ENCODE results near the gene DND1.
"Not testable (repeated sequence)": the region's sequence is repeated elsewhere in the genome, so short reads cannot be mapped to it uniquely, and the experiment has no call there.

The DND1 gene

DNA sequence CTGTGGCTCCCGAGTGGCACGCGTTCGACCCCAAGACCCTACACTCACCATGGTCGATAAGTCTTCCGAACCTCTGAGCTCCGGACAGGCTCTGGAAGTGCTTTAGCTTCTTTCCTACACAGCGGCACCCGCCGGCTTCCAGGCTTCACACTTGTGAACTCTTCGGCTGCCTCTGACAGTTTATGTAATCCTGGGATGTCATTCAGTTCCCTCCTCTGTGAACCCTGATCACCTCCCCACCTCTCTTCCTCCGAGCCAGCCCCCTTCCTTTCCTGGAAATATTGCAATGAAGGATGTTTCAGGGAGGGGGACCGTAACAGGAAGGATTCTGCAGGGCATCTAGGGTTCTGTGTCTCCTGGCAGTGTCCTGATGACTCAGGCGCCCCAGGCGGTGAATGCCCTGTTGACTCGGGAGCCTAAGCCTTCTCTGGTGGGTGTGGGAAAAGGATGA lies 40.3 kb downstream of the DND1 start, which contains the start of gene CD14:
Gene CD14, minus strand, starts transcription at position 155 of the 451 bp plus-strand sequence. Its CDS starts 104 bp downstream, at position 51.
- no peak within 1 kb of the TSS for H3K4me3 ChIP-seq (ENCODE audit: low read length)
- DNase-seq (ENCODE audit: low read depth, low spot score), result no peak

GRCh38 chr5:140632366-140633020 lies 40.9 kb downstream of the DND1 start:
- H3K4me3 ChIP-seq (ENCODE audit: low read length), result no peak overlapping the region
- no peak for DNase-seq (ENCODE audit: low read depth, low spot score)

DNA sequence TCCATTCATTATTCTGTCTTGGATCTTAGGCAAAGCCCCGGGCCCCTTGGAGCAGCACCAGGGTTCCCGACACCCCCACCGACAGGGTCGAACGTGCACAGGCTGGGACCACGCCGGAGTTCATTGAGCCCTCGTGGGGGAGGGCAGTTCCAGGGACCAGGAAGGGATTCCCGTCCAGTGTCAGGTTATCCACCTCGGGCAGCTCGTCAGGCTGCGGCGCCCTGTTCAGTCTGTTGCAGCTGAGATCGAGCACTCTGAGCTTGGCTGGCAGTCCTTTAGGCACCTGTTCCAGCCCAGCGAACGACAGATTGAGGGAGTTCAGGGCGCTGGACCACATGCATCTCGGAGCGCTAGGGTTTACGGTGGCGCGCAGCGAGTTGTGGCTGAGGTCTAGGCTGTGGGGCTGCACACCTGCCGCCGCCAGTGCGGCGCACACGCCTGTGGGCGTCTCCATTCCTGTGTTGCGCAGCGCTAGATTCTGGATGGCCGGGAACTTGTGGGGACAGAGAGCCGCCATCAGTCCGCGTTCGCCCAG lies 41.5 kb downstream of the DND1 start:
- H3K4me3 ChIP-seq (ENCODE audit: low read length), result no peak overlapping the region
- DNase-seq (ENCODE audit: low read depth, low spot score), result no peak

GRCh38 chr5:140631036-140631417 lies 42.3 kb downstream of the DND1 start:
- no peak overlapping the region for H3K4me3 ChIP-seq (ENCODE audit: low read length)
- DNase-seq (ENCODE audit: low read depth, low spot score), result no peak

DNA sequence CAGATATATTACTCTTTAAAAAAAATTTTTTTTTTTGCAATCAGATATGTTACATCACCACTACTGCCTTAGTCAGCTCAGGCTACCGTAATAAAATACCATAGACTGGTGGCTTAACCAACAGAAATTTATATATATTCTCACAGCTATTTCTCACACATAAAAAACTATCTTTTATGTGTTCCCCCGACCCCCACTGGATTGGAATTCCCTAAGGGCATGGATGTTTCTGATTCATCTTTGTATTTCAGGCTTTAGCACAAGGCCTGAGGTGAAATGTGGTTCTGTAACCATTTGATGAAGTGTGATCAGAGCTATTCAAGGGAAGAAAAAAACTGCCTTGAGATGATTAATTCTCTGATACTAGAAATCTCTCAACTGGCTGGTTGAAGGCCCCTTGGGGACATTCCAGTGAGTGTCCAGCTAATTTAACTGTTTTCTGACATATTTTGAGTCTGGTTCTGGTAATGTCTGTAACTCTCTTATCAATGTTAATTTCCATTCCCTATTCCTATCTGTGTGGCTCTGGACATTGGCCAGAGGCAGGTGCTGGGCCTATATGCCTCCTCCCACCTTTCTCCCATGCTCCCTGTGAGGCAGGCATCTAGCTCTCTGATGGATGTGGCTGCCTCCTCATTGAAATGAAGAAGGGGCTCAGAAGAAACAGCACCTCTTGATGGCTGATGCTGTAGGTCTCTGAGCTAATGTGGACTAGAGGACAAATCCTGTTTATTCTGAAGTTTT lies 42.9 kb downstream of the DND1 start:
- DNase-seq (ENCODE audit: low read depth, low spot score), result no peak
- H3K4me3 ChIP-seq (ENCODE audit: low read length), result no peak overlapping the region

DNA sequence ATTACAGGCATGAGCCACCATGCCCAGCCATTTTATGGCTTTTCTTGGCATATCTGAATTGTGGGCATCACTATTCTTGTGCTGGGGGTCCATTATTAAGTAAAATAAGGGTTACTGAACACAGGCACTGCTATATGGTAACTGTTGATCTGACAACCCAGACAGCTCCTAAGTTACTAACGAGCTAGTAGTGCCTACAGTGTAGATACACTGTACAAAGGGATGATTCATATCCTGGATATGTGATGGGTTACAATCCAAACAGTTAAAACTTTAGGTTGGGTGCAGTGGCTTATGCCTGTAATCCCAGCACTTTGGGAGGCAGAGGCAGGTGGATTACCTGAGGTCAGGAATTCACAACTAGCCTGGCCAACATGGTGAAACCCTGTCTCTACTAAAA lies 44.7 kb downstream of the DND1 start:
- no peak overlapping the region for H3K4me3 ChIP-seq (ENCODE audit: low read length)
- DNase-seq (ENCODE audit: low read depth, low spot score), result no peak

DNA sequence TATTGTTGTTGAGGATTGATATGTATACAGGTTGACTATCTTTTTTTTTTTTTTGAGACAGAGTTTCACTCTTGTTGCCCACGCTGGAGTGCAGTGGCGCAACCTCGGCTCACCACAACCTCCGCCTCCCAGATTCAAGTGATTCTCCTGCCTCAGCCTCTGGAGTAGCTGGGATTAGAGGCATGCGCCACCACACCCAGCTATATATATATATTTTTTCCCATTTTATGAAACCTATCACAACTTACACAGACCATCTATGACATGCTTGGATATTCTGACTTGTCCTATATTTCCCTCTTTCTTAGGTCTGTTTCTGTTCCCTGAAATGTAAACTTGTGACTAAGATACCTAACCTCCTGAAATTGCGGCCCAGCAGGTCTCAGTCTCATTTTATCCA lies 45.4 kb downstream of the DND1 start:
- H3K4me3 ChIP-seq (ENCODE audit: low read length), result no peak overlapping the region
- DNase-seq (ENCODE audit: low read depth, low spot score), result no peak

GRCh38 chr5:140624886-140625285 lies 48.5 kb downstream of the DND1 start:
- H3K4me3 ChIP-seq (ENCODE audit: low read length); DNase-seq (ENCODE audit: low read depth, low spot score): not testable (repeated sequence)

DNA sequence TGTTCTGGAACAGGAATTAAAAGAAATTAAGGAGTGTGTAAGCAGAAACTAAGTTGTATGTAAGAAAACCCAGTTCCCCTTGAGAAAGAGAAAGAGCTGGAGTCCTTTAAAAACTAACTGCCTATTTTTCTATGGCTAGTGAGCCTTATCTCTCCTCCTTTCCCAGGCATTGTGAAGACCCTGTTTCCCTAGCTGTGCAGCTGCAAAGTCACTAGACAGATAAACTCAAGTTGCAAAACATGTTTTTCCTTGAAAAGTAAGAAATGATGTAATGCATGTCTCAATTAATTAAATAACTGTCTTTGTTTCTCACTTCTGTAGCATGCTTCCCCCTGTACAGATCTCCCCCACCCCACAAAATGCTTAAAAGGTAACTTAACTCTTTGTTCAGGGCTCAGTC lies 50.3 kb downstream of the DND1 start:
- DNase-seq (ENCODE audit: low read depth, low spot score); H3K4me3 ChIP-seq (ENCODE audit: low read length): not testable (repeated sequence)

- H3K4me3 ChIP-seq (ENCODE audit: low read length), result no peak overlapping the region
- no peak for DNase-seq (ENCODE audit: low read depth, low spot score)
These were observed 51.1 kb downstream of the DND1 start for GRCh38 chr5:140622301-140622700.

Data from Jurkat, Clone E6-1 (cell line).